HG02852 (cell line): ENCODE data around the gene NLGN3.

Source experiments
- ATAC-seq: cut with Tn5 transposase; IDR thresholded peaks from one replicate; pipeline ENCODE4 v1.9.1; 2021; ENCODE audit warnings: mild to moderate bottlenecking, moderate library complexity; ENCODE audit not compliant: unreplicated experiment

Gene NLGN3

GRCh38 chrX:71118032-71118984 lies 26.3 kb upstream of the NLGN3 start, which contains the start of gene MED12:
Gene MED12, plus strand, starts transcription at chrX:71118596. Its CDS starts 159 bp downstream, at chrX:71118755.
- ATAC-seq: peak; percentile 86

GRCh38 chrX:71118985-71119535 lies 25.6 kb upstream of the NLGN3 start:
- no peak for ATAC-seq

GRCh38 chrX:71128166-71128833 lies 16.3 kb upstream of the NLGN3 start:
- ATAC-seq: no peak

GRCh38 chrX:71128915-71129765 lies 15.5 kb upstream of the NLGN3 start:
- ATAC-seq: peak; percentile 81

GRCh38 chrX:71131510-71131909 lies 13.1 kb upstream of the NLGN3 start:
- ATAC-seq: no peak

- ATAC-seq: no peak
These were observed 4.2 kb upstream of the NLGN3 start for GRCh38 chrX:71140440-71140839.

GRCh38 chrX:71143508-71143907 lies 1.1 kb upstream of the NLGN3 start:
- no peak for ATAC-seq

- ATAC-seq: no peak
These were observed 3.0 kb downstream of the NLGN3 start for GRCh38 chrX:71147496-71148277.

GRCh38 chrX:71148278-71148663 lies 3.6 kb downstream of the NLGN3 start:
- no peak for ATAC-seq

GRCh38 chrX:71151366-71151765 lies 6.7 kb downstream of the NLGN3 start:
- ATAC-seq: no peak

- no peak for ATAC-seq
These were observed 9.6 kb downstream of the NLGN3 start for GRCh38 chrX:71154196-71154595.

GRCh38 chrX:71154641-71155040 lies 10.0 kb downstream of the NLGN3 start:
- ATAC-seq: no peak

- ATAC-seq: no peak
These were observed 14.0 kb downstream of the NLGN3 start for GRCh38 chrX:71158603-71159002.

GRCh38 chrX:71159335-71159734 lies 14.7 kb downstream of the NLGN3 start:
- no peak for ATAC-seq

- ATAC-seq: no peak
These were observed 15.8 kb downstream of the NLGN3 start for GRCh38 chrX:71160475-71160874.

GRCh38 chrX:71162981-71163380 lies 18.3 kb downstream of the NLGN3 start:
- no peak for ATAC-seq

GRCh38 chrX:71164071-71164470 lies 19.4 kb downstream of the NLGN3 start:
- ATAC-seq: no peak

GRCh38 chrX:71166461-71166860 lies 21.8 kb downstream of the NLGN3 start:
- ATAC-seq: no peak

GRCh38 chrX:71167031-71167781 lies 22.6 kb downstream of the NLGN3 start:
- no peak for ATAC-seq
